Measurements from ENCODE around the gene RING1. TPM values are rescaled to one million over a fixed set of nuclear protein-coding genes. Genes with fewer than 3 reads are reported as not detected.

Gene RING1
- total and polyA plus RNA-seq, 10 of the 15 experiments (the other 5 are each of a cell fraction or from before 2014, with no cell fraction given) = 2.0 to 27.2 (median 15.8) TPM

DNA sequence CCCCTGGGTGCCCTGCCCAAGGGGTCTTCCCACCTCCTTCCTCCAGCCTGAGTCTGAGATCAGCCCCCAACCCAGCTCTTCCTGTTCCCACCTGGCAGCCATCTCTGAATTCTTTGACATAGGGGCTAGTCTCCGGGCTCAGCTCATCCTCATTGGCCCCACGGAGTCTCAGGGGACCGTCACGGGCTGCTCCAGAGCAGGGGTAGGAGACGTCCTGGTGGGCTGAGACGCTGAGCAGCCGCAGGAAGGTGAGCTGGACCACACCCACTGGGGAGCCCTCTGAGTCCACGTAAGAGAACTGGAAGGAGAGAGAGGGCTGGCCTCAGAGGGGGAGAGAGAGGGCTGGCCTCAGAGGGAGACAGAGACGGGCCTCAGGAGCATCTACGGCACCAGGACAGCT, 44.1 kb upstream of the RING1 start:
- 26% methylated on average over 10 of the region's 10 CpGs for WGBS (ENCODE audit: insufficient coverage, insufficient replicate concordance, low lambda C conversion rate, missing lambda C conversion rate)
- in situ Hi-C loops (cut with MboI) (no loop called here), intact Hi-C loops (cut with micrococcal nuclease; ENCODE audit: unreplicated experiment) (no loop called here)
- no peak overlapping the region for H3K4me3 ChIP-seq
- ChIA-PET RAD21 (ENCODE audit: unreplicated experiment) (interaction anchor here (1.6 kb wide), 1 partner anchor 9 kb away, joined by 5 read pairs; no protein-coding TSS in a partner anchor), CTCF (interaction anchor here (1.0 to 9.5 kb wide), 5 partner anchors 8 to 84 kb away, joined by 3 to 80 read pairs (median 9); no protein-coding TSS in a partner anchor), POLR2A (no interaction called here), SMC1A (ENCODE audit: uncharacterized antibody, unreplicated experiment) (interaction anchor here (1.1 kb wide), 1 partner anchor 14 kb away, joined by 3 read pairs; no protein-coding TSS in a partner anchor)
- H3K36me3 ChIP-seq (ENCODE audit: control insufficient read depth in 2 of 2, insufficient read depth in 2 of 2, low read length in 1 of 2) = no peaks in the 10 kb centered on the region
- FAIRE-seq (no peak), DNase-seq (ENCODE audit: low read depth, low spot score) (no peak), ATAC-seq (no peak)
- TF ChIP-seq KLF5 (IDR thresholded peaks at IDR 0.05; ENCODE audit: partially characterized antibody) = no peak
- TF ChIP-seq RB1 (IDR thresholded peaks at IDR 0.05; ENCODE audit: borderline replicate concordance) = no peak
- TF ChIP-seq CREM (IDR thresholded peaks at IDR 0.05; ENCODE audit: low read depth) = no peak
- TF ChIP-seq, protein P1, sequence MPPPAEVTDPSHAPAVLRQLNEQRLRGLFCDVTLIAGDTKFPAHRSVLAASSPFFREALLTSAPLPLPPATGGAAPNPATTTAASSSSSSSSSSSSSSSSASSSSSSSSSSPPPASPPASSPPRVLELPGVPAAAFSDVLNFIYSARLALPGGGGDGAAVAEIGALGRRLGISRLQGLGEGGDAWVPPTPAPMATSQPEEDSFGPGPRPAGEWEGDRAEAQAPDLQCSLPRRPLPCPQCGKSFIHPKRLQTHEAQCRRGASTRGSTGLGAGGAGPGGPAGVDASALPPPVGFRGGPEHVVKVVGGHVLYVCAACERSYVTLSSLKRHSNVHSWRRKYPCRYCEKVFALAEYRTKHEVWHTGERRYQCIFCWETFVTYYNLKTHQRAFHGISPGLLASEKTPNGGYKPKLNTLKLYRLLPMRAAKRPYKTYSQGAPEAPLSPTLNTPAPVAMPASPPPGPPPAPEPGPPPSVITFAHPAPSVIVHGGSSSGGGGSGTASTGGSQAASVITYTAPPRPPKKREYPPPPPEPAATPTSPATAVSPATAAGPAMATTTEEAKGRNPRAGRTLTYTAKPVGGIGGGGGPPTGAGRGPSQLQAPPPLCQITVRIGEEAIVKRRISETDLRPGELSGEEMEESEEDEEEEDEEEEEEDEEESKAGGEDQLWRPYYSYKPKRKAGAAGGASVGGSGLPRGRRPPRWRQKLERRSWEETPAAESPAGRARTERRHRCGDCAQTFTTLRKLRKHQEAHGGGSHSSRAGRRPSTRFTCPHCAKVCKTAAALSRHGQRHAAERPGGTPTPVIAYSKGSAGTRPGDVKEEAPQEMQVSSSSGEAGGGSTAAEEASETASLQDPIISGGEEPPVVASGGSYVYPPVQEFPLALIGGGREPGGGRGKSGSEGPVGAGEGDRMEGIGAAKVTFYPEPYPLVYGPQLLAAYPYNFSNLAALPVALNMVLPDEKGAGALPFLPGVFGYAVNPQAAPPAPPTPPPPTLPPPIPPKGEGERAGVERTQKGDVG (CRISPR knock-in tag; IDR thresholded peaks at IDR 0.05) = no peak
- TF ChIP-seq, protein P2, sequence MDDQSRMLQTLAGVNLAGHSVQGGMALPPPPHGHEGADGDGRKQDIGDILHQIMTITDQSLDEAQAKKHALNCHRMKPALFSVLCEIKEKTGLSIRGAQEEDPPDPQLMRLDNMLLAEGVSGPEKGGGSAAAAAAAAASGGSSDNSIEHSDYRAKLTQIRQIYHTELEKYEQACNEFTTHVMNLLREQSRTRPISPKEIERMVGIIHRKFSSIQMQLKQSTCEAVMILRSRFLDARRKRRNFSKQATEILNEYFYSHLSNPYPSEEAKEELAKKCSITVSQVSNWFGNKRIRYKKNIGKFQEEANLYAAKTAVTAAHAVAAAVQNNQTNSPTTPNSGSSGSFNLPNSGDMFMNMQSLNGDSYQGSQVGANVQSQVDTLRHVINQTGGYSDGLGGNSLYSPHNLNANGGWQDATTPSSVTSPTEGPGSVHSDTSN (IDR thresholded peaks at IDR 0.05; ENCODE audit: insufficient replicate concordance, low read depth, low read length) = no peak
- TF ChIP-seq MTA3 (IDR thresholded peaks at IDR 0.05; ENCODE audit: borderline replicate concordance, low read length) = no peak
- H3K9ac ChIP-seq (ENCODE audit: control insufficient read depth, insufficient read depth, low read length) = no peak overlapping the region
- no peak overlapping the region for H2AFZ ChIP-seq (ENCODE audit: control insufficient read depth, low read depth, low read length)
- no peaks in the 10 kb centered on the region for H3K9me3 ChIP-seq (replicated peaks; ENCODE audit: control insufficient read depth, insufficient read depth, low read length)
- H3K27ac ChIP-seq (ENCODE audit: control insufficient read depth, insufficient read depth) = no peak overlapping the region
- no peaks in the 10 kb centered on the region for H4K20me1 ChIP-seq (ENCODE audit: control insufficient read depth, insufficient read depth)
- H3K27me3 ChIP-seq (replicated peaks in 1 of 2; ENCODE audit: control insufficient read depth in 2 of 2, insufficient read depth in 2 of 2, low read length in 1 of 2) = no peaks in the 10 kb centered on the region
- BruUV-seq (replicated peaks) = no TSS peak
- no peak overlapping the region for H3K4me2 ChIP-seq (ENCODE audit: control insufficient read depth, insufficient read depth)
- H3K79me2 ChIP-seq (ENCODE audit: control insufficient read depth, insufficient read depth, low read length) = no peaks in the 10 kb centered on the region
- H3K4me1 ChIP-seq (ENCODE audit: control insufficient read depth, insufficient read depth, low read length) = peaks cover 4% of the 10 kb centered on the region
